Keratinocyte (primary cell): ENCODE results near the gene KIR3DL2. TPM values are rescaled to one million over a fixed set of nuclear protein-coding genes. Genes with fewer than 3 reads are reported as not detected.
"Not testable (repeated sequence)": the region's sequence is repeated elsewhere in the genome, so short reads cannot be mapped to it uniquely, and the experiment has no call there.

Experiments used
- DNase-seq: peaks from one replicate; pipeline ENCODE4 v3.0.0-alpha.2; 2011; ENCODE audit warnings: low read depth, missing footprints, low spot score
- FAIRE-seq: peaks from 2 replicates; lab custom pipeline; 2011; peaks lifted over from hg19 to GRCh38; lab: Jason Lieb, UNC
- H2AFZ ChIP-seq: 2 replicates; pipeline ENCODE4 v1.6.0; 2012; ENCODE audit warnings: low read length, control low read depth, inconsistent platforms; ENCODE audit not compliant: control insufficient read depth
- H3K27ac ChIP-seq: 2 replicates; pipeline ENCODE4 v1.5.1; 2011; ENCODE audit warnings: low read length; ENCODE audit not compliant: control insufficient read depth, insufficient read depth
- H3K27me3 ChIP-seq: 3 replicates; pipeline ENCODE4 v1.6.0; 2011; ENCODE audit warnings: low read length; ENCODE audit not compliant: control insufficient read depth, insufficient read depth; ENCODE audit errors: extremely low read depth
- H3K36me3 ChIP-seq, 2 experiments: 2 replicates in 1 of 2; 3 replicates in 1 of 2; pipeline ENCODE4 v1.5.1; 2011; ENCODE audit warnings: low read length in 2 of 2, mild to moderate bottlenecking in 1 of 2; ENCODE audit not compliant: control insufficient read depth in 2 of 2, insufficient read depth in 2 of 2; ENCODE audit errors: extremely low read depth in 1 of 2
- H3K4me1 ChIP-seq: 3 replicates; pipeline ENCODE4 v1.5.1; 2011; ENCODE audit warnings: low read length; ENCODE audit not compliant: control insufficient read depth, insufficient read depth; ENCODE audit errors: extremely low read depth
- H3K4me2 ChIP-seq: 3 replicates; pipeline ENCODE4 v1.6.0; 2011; ENCODE audit warnings: low read depth, low read length; ENCODE audit not compliant: control insufficient read depth, insufficient read depth; ENCODE audit errors: extremely low read depth
- H3K4me3 ChIP-seq, 3 experiments: fragments of 200-600 bp in 1 of 3; sonication (generic) in 1 of 3; 2 replicates in 2 of 3; 3 replicates in 1 of 3; pipeline ENCODE4 v1.5.1; 2011 to 2016; ENCODE audit warnings: low read length in 3 of 3, mild to moderate bottlenecking in 3 of 3, control low read depth in 2 of 3, inconsistent platforms in 1 of 3, low read depth in 1 of 3, mixed read lengths in 1 of 3, mixed run types in 1 of 3, moderate library complexity in 1 of 3; ENCODE audit not compliant: control insufficient read depth in 2 of 3, insufficient read depth in 2 of 3; ENCODE audit errors: extremely low read depth in 1 of 3
- H3K79me2 ChIP-seq: 2 replicates; pipeline ENCODE4 v1.6.0; 2012; ENCODE audit warnings: low read length; ENCODE audit not compliant: control insufficient read depth, insufficient read depth
- H3K9ac ChIP-seq: 3 replicates; pipeline ENCODE4 v1.6.0; 2011; ENCODE audit warnings: low read length; ENCODE audit not compliant: control insufficient read depth, insufficient read depth; ENCODE audit errors: extremely low read depth
- H3K9me1 ChIP-seq: 3 replicates; pipeline ENCODE4 v1.6.0; 2011; ENCODE audit warnings: low read length; ENCODE audit not compliant: control insufficient read depth, insufficient read depth; ENCODE audit errors: extremely low read depth
- H3K9me3 ChIP-seq: 2 replicates; pipeline ENCODE4 v1.5.1; 2012; ENCODE audit warnings: low read depth, low read length; ENCODE audit not compliant: control insufficient read depth
- H4K20me1 ChIP-seq: 3 replicates; pipeline ENCODE4 v1.6.0; 2011; ENCODE audit warnings: low read length; ENCODE audit not compliant: control insufficient read depth, insufficient read depth; ENCODE audit errors: extremely low read depth
- CTCF ChIP-seq, 3 experiments: IDR thresholded peaks in 1 of 3; conservative IDR thresholded peaks in 1 of 3; optimal IDR thresholded peaks in 1 of 3; 2 replicates in 2 of 3; 3 replicates in 1 of 3; pipeline versions ENCODE3 to v1.5.1; 2011; ENCODE audit warnings: low read length in 3 of 3, mild to moderate bottlenecking in 3 of 3, moderate library complexity in 2 of 3, control low read depth in 1 of 3, inconsistent platforms in 1 of 3; ENCODE audit not compliant: insufficient read depth in 2 of 3; ENCODE audit errors: extremely low read depth in 1 of 3
- EZH2 ChIP-seq: IDR thresholded peaks from one replicate; pipeline ENCODE4 v1.6.1; 2012; ENCODE audit warnings: inconsistent platforms, mild to moderate bottlenecking, low read length, moderate library complexity
- dilution Hi-C: fragments of 300-500 bp; cut with MboI; formaldehyde crosslinking; loops from one replicate; pipeline ENCODE4 v1.7.0; 2020; ENCODE audit warnings: low sequenced_read_pairs; ENCODE audit not compliant: extremely low pct_ligation_motif_present
- polyA plus RNA-seq, 5 experiments: library from polyadenylated mRNA; depleted of rRNA in 3 of 5; stranded (reverse) in 3 of 5; stranded (forward) in 1 of 5; unstranded in 1 of 5; fragments of >200 nt; gene quantifications; 1 replicate in 1 of 5; 2 replicates in 3 of 5; 3 replicates in 1 of 5; pipeline versions ENCODE4 v1.2.1 to v1.2.3, GENCODE V29; 2011 to 2012; ENCODE audit warnings: missing spikeins in 2 of 5, low read depth in 1 of 5, low replicate concordance in 1 of 5

KIR3DL2 gene
- polyA plus RNA-seq, 1 donor (not counting 4 experiments of a cell fraction or from before 2014, with no cell fraction given), result not detected

GRCh38 chr19:54893406-54893805, 43.2 kb downstream of the KIR3DL2 start:
- H4K20me1 ChIP-seq, result no peaks in the 10 kb centered on the region
- no peaks in the 10 kb centered on the region for H3K79me2 ChIP-seq
- H3K27me3 ChIP-seq, result no peaks in the 10 kb centered on the region
- DNase-seq (no peak), FAIRE-seq (no peak)
- no peak overlapping the region for H3K9ac ChIP-seq
- H3K36me3 ChIP-seq, result no peaks in the 10 kb centered on the region
- no peaks in the 10 kb centered on the region for H3K9me3 ChIP-seq
- H3K4me2 ChIP-seq, result no peak overlapping the region
- dilution Hi-C loops, result no loop called here
- TF ChIP-seq EZH2 (no peak), CTCF (optimal IDR thresholded peaks at IDR 0.05 in 1 of 3, IDR thresholded peaks at IDR 0.05 in 1 of 3, conservative IDR thresholded peaks at IDR 0.05 in 1 of 3; ENCODE audit: extremely low read depth in 1 of 3, insufficient read depth in 2 of 3, low read length in 3 of 3) (no peak)
- no peak overlapping the region for H2AFZ ChIP-seq
- H3K27ac ChIP-seq, result no peak overlapping the region
- H3K4me3 ChIP-seq, result no peak overlapping the region
- no peaks in the 10 kb centered on the region for H3K9me1 ChIP-seq
- H3K4me1 ChIP-seq, result no peaks in the 10 kb centered on the region

GRCh38 chr19:54894106-54894505, 43.9 kb downstream of the KIR3DL2 start:
- H3K36me3 ChIP-seq, H4K20me1 ChIP-seq, H3K9me3 ChIP-seq, H3K9me1 ChIP-seq, H3K4me1 ChIP-seq, DNase-seq, H3K9ac ChIP-seq, FAIRE-seq, H3K79me2 ChIP-seq, dilution Hi-C loops, H3K27ac ChIP-seq, H3K4me2 ChIP-seq, H3K27me3 ChIP-seq, H3K4me3 ChIP-seq, H2AFZ ChIP-seq: not testable (repeated sequence)

- no peak overlapping the region for H3K9ac ChIP-seq
- H3K4me1 ChIP-seq, result no peaks in the 10 kb centered on the region
- H3K9me1 ChIP-seq, result no peaks in the 10 kb centered on the region
- no peaks in the 10 kb centered on the region for H3K36me3 ChIP-seq
- H3K27ac ChIP-seq, result no peak overlapping the region
- H3K4me3 ChIP-seq, result no peak overlapping the region
- no peaks in the 10 kb centered on the region for H3K79me2 ChIP-seq
- H3K9me3 ChIP-seq, result no peaks in the 10 kb centered on the region
- H3K27me3 ChIP-seq, result no peaks in the 10 kb centered on the region
- H3K4me2 ChIP-seq, result no peak overlapping the region
- TF ChIP-seq EZH2, result no peak
- FAIRE-seq (no peak), DNase-seq (no peak)
- no peaks in the 10 kb centered on the region for H4K20me1 ChIP-seq
- dilution Hi-C loops, result no loop called here
- no peak overlapping the region for H2AFZ ChIP-seq
Measured at GRCh38 chr19:54896036-54896435, 45.8 kb downstream of the KIR3DL2 start.

GRCh38 chr19:54898685-54899084, 48.4 kb downstream of the KIR3DL2 start:
- H3K4me2 ChIP-seq, H3K79me2 ChIP-seq, H3K27ac ChIP-seq, H3K9ac ChIP-seq, H2AFZ ChIP-seq, H4K20me1 ChIP-seq, H3K9me3 ChIP-seq, H3K36me3 ChIP-seq, H3K27me3 ChIP-seq, H3K4me3 ChIP-seq, DNase-seq, H3K4me1 ChIP-seq, dilution Hi-C loops, H3K9me1 ChIP-seq, FAIRE-seq: not testable (repeated sequence)
